ENCODE measurements around the gene PCBP1.

DNA sequence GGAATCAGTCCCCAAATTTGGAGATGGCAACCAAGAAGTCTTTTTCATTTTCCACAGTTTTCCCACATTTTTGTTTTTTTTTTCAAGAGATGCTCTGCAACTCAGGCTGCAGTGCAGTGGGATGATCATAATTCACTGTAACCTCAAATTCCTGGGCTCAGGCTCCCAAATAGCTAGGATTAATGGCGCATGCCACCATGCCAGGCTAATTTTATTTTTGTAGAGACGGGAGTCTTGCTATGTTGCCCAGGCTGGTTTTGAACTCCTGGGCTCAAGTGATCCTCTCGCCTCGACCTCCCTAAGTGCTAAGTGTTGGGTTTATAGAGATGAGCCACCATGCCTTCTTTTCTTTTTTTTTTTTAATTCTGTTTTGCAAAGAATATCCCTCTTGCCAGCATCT lies 35.2 kb downstream of the PCBP1 start:
- TF ChIP-seq POLR2A (IDR thresholded peaks at IDR 0.05) (no peak), EP300 (IDR thresholded peaks at IDR 0.05) (no peak)
- TF ChIP-seq, protein P1, sequence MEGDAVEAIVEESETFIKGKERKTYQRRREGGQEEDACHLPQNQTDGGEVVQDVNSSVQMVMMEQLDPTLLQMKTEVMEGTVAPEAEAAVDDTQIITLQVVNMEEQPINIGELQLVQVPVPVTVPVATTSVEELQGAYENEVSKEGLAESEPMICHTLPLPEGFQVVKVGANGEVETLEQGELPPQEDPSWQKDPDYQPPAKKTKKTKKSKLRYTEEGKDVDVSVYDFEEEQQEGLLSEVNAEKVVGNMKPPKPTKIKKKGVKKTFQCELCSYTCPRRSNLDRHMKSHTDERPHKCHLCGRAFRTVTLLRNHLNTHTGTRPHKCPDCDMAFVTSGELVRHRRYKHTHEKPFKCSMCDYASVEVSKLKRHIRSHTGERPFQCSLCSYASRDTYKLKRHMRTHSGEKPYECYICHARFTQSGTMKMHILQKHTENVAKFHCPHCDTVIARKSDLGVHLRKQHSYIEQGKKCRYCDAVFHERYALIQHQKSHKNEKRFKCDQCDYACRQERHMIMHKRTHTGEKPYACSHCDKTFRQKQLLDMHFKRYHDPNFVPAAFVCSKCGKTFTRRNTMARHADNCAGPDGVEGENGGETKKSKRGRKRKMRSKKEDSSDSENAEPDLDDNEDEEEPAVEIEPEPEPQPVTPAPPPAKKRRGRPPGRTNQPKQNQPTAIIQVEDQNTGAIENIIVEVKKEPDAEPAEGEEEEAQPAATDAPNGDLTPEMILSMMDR (IDR thresholded peaks at IDR 0.05) = no peak
